ENCODE data around the gene GRB14. TPM values are rescaled to one million over a fixed set of nuclear protein-coding genes. Genes with fewer than 3 reads are reported as not detected.
A peak's percentile ranks its signal among the peaks of the same experiment; 100 is the strongest.

The GRB14 gene
- total RNA-seq, 2 donors from 2014 or later = 4.4 to 15.5 TPM

- H3K27ac ChIP-seq = no peak overlapping the region
- H3K9me3 ChIP-seq = no peaks in the 10 kb centered on the region
- H3K4me1 ChIP-seq = no peaks in the 10 kb centered on the region
- H3K27me3 ChIP-seq = no peaks in the 10 kb centered on the region
- DNase-seq (ENCODE audit: low spot score) = no peak
- no peak overlapping the region for H3K4me3 ChIP-seq
- no peaks in the 10 kb centered on the region for H3K36me3 ChIP-seq
- TF ChIP-seq, protein P1, sequence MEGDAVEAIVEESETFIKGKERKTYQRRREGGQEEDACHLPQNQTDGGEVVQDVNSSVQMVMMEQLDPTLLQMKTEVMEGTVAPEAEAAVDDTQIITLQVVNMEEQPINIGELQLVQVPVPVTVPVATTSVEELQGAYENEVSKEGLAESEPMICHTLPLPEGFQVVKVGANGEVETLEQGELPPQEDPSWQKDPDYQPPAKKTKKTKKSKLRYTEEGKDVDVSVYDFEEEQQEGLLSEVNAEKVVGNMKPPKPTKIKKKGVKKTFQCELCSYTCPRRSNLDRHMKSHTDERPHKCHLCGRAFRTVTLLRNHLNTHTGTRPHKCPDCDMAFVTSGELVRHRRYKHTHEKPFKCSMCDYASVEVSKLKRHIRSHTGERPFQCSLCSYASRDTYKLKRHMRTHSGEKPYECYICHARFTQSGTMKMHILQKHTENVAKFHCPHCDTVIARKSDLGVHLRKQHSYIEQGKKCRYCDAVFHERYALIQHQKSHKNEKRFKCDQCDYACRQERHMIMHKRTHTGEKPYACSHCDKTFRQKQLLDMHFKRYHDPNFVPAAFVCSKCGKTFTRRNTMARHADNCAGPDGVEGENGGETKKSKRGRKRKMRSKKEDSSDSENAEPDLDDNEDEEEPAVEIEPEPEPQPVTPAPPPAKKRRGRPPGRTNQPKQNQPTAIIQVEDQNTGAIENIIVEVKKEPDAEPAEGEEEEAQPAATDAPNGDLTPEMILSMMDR (IDR thresholded peaks at IDR 0.05) = no peak
Observed at GRCh38 chr2:164570475-164570874, 50.8 kb downstream of the GRB14 start.

DNA sequence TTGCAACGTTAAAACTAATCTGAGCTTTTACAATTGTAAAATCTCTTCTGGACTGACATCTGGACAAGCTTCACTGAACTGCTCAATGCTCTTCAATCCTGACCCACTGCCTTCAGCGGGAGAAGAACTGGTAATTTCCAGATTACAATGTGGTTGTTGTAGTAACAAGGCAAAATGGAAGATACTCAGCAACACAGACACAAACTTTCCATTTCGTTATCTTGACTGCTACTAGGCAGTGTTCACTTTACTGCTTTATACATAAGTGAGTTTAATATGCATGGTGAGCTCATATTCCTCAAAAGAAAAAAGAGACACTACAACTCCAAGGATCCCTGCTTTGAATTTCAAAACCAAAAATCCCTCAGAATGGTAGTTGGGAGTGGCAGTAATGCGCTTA is 51.9 kb downstream of the GRB14 start:
- Histone ChIP-seq H3K27me3 (no peaks in the 10 kb centered on the region), H3K36me3 (no peaks in the 10 kb centered on the region), H3K4me1 (no peaks in the 10 kb centered on the region), H3K9me3 (no peaks in the 10 kb centered on the region), H3K27ac (no peak overlapping the region), H3K4me3 (no peak overlapping the region)
- TF ChIP-seq, protein P1 (IDR thresholded peaks at IDR 0.05) = no peak
- DNase-seq (ENCODE audit: low spot score) = no peak

- H3K27ac ChIP-seq = no peak overlapping the region
- H3K9me3 ChIP-seq = no peaks in the 10 kb centered on the region
- H3K4me1 ChIP-seq = no peaks in the 10 kb centered on the region
- H3K27me3 ChIP-seq = no peaks in the 10 kb centered on the region
- no peaks in the 10 kb centered on the region for H3K36me3 ChIP-seq
- TF ChIP-seq, protein P1 (IDR thresholded peaks at IDR 0.05) = no peak
- no peak for DNase-seq (ENCODE audit: low spot score)
- no peak overlapping the region for H3K4me3 ChIP-seq
Observed at GRCh38 chr2:164568317-164568716, 53.0 kb downstream of the GRB14 start.

GRCh38 chr2:164567335-164567989 is 53.8 kb downstream of the GRB14 start:
- TF ChIP-seq, protein P1 (IDR thresholded peaks at IDR 0.05) = no peak
- Histone ChIP-seq H3K27me3 (no peaks in the 10 kb centered on the region), H3K4me3 (no peak overlapping the region), H3K36me3 (no peaks in the 10 kb centered on the region), H3K27ac (no peak overlapping the region), H3K9me3 (no peaks in the 10 kb centered on the region), H3K4me1 (no peaks in the 10 kb centered on the region)
- DNase-seq (ENCODE audit: low spot score) = no peak

GRCh38 chr2:164565359-164565758 is 55.9 kb downstream of the GRB14 start:
- DNase-seq (ENCODE audit: low spot score) = no peak
- H3K27ac ChIP-seq = peak overlapping the region in 1 of 2 donors; percentile 6
- no peaks in the 10 kb centered on the region for H3K36me3 ChIP-seq
- no peaks in the 10 kb centered on the region for H3K9me3 ChIP-seq
- H3K4me3 ChIP-seq = no peak overlapping the region
- no peaks in the 10 kb centered on the region for H3K27me3 ChIP-seq
- H3K4me1 ChIP-seq = peaks cover 0 to 9% of the 10 kb centered on the region in 2 donors
- TF ChIP-seq, protein P1 (IDR thresholded peaks at IDR 0.05) = no peak

- H3K27ac ChIP-seq = peak overlapping the region in 1 of 2 donors; percentile 3
- no peaks in the 10 kb centered on the region for H3K27me3 ChIP-seq
- no peak overlapping the region for H3K4me3 ChIP-seq
- peaks cover 0 to 9% of the 10 kb centered on the region in 2 donors for H3K4me1 ChIP-seq
- H3K9me3 ChIP-seq = no peaks in the 10 kb centered on the region
- no peak for DNase-seq (ENCODE audit: low spot score)
- H3K36me3 ChIP-seq = no peaks in the 10 kb centered on the region
- TF ChIP-seq, protein P1 (IDR thresholded peaks at IDR 0.05) = no peak
Observed at GRCh38 chr2:164562666-164563065, 58.6 kb downstream of the GRB14 start.
